GM21529 (cell line): ENCODE results near the gene MED9.

Experiments
- ATAC-seq: cut with Tn5 transposase; IDR thresholded peaks from one replicate; pipeline ENCODE4 v1.9.1; 2021; ENCODE audit not compliant: unreplicated experiment

MED9 gene

GRCh38 chr17:17514993-17515933, 38.5 kb downstream of the MED9 start:
- no peak for ATAC-seq

GRCh38 chr17:17515934-17516930, 39.4 kb downstream of the MED9 start:
- no peak for ATAC-seq

- ATAC-seq: no peak
Observed at GRCh38 chr17:17516941-17517720, 40.3 kb downstream of the MED9 start.

GRCh38 chr17:17518014-17518413, 41.2 kb downstream of the MED9 start:
- no peak for ATAC-seq

- no peak for ATAC-seq
Observed at GRCh38 chr17:17518951-17519350, 42.2 kb downstream of the MED9 start.

GRCh38 chr17:17519886-17520285, 43.1 kb downstream of the MED9 start:
- ATAC-seq: no peak

GRCh38 chr17:17520599-17521232, 43.9 kb downstream of the MED9 start:
- no peak for ATAC-seq

GRCh38 chr17:17523001-17523730, 46.4 kb downstream of the MED9 start:
- no peak for ATAC-seq

GRCh38 chr17:17523731-17524490, 47.1 kb downstream of the MED9 start:
- ATAC-seq: no peak

- no peak for ATAC-seq
Observed at GRCh38 chr17:17525311-17525710, 48.5 kb downstream of the MED9 start.

GRCh38 chr17:17525956-17526355, 49.2 kb downstream of the MED9 start:
- ATAC-seq: no peak

GRCh38 chr17:17526369-17526768, 49.6 kb downstream of the MED9 start:
- ATAC-seq: no peak

GRCh38 chr17:17527534-17527933, 50.7 kb downstream of the MED9 start:
- ATAC-seq: no peak

- ATAC-seq: no peak
Observed at GRCh38 chr17:17527956-17528500, 51.2 kb downstream of the MED9 start.

GRCh38 chr17:17528696-17529652, 52.2 kb downstream of the MED9 start:
- no peak for ATAC-seq

GRCh38 chr17:17531156-17531555, 54.4 kb downstream of the MED9 start:
- no peak for ATAC-seq

GRCh38 chr17:17532991-17533390, 56.2 kb downstream of the MED9 start:
- ATAC-seq: no peak
